Measurements from ENCODE around the gene UTP25. TPM values are rescaled to one million over a fixed set of nuclear protein-coding genes. Genes with fewer than 3 reads are reported as not detected.
A peak's percentile ranks its signal among the peaks of the same experiment; 100 is the strongest.

UTP25 gene
- total and polyA plus RNA-seq, 2 experiments from 2014 or later, result 3.6 to 8.9 TPM

- TF ChIP-seq ZNF462 (CRISPR knock-in tag; IDR thresholded peaks at IDR 0.05), result no peak
These were observed 56.5 kb downstream of the UTP25 start (continued) for GRCh38 chr1:209884249-209884648.

GRCh38 chr1:209884665-209885117 is 56.9 kb downstream of the UTP25 start:
- peak; percentile 51 for ATAC-seq
- H4K20me1 ChIP-seq (replicated peaks; ENCODE audit: insufficient read depth), result no peaks in the 10 kb centered on the region
- Mint-ChIP-seq H3K4me1 (peaks cover 23% of the 10 kb centered on the region; the same call in 2 of the 3 replicates), H3K27me3 (ENCODE audit: insufficient read depth, low read depth, poor library complexity) (peaks cover 1% of the 10 kb centered on the region), H3K27ac (no peak overlapping the region), H3K4me3 (no peak overlapping the region), H3K36me3 (ENCODE audit: low read depth) (no peaks in the 10 kb centered on the region; the same call in 2 of the 3 replicates), H3K9me3 (no peaks in the 10 kb centered on the region)
- no peaks in the 10 kb centered on the region for H3F3A ChIP-seq (replicated peaks; ENCODE audit: low read depth)
- peak overlapping the region; percentile 35; the same call in 1 of the 2 replicates for H2AFZ ChIP-seq
- H3K4me1 ChIP-seq (ENCODE audit: insufficient read depth), result peaks cover 10% of the 10 kb centered on the region; the same call in 1 of the 2 replicates
- H3K4me2 ChIP-seq, result no peak overlapping the region
- H3K36me3 ChIP-seq (ENCODE audit: insufficient read depth), result no peaks in the 10 kb centered on the region
- no peak for DNase-seq (ENCODE audit: low spot score)
- H3K9me2 ChIP-seq (ENCODE audit: insufficient read depth), result no peaks in the 10 kb centered on the region
- H3K27ac ChIP-seq (ENCODE audit: low read depth), result no peak overlapping the region
- H3K79me2 ChIP-seq (replicated peaks; ENCODE audit: insufficient read depth), result no peaks in the 10 kb centered on the region
- H3K27me3 ChIP-seq (ENCODE audit: insufficient read depth), result peaks cover 6% of the 10 kb centered on the region
- H3K4me3 ChIP-seq, result no peak overlapping the region
- TF ChIP-seq ETS1 (IDR thresholded peaks at IDR 0.05), result no peak
- no peak for TF ChIP-seq ZNF462 (CRISPR knock-in tag; IDR thresholded peaks at IDR 0.05)
- no peak for TF ChIP-seq JUNB (IDR thresholded peaks at IDR 0.05; ENCODE audit: unreplicated experiment)
- no peak for TF ChIP-seq CTCF (conservative IDR thresholded peaks at IDR 0.05; ENCODE audit: low read depth in 2 of 2)
